ENCODE data around the gene TTLL7.
A peak's percentile ranks its signal among the peaks of the same experiment; 100 is the strongest.

Gene TTLL7

GRCh38 chr1:83883979-83884378 lies 115.0 kb downstream of the TTLL7 start:
- Histone ChIP-seq H3K9ac (ENCODE audit: low read length) (no peak overlapping the region), H2BK5ac (ENCODE audit: low read depth, low read length, poor library complexity) (no peak overlapping the region), H3K79me2 (ENCODE audit: control insufficient read depth, insufficient read depth, low read length, poor library complexity) (no peaks in the 10 kb centered on the region), H4K8ac (ENCODE audit: low read depth, low read length) (no peak overlapping the region), H2BK12ac (ENCODE audit: low read length) (no peak overlapping the region), H3K4me1 (ENCODE audit: control insufficient read depth in 1 of 2, insufficient read depth in 2 of 2, low read length in 2 of 2) (no peaks in the 10 kb centered on the region), H3K4me3 (ENCODE audit: low read depth, low read length) (no peak overlapping the region), H3K27ac (ENCODE audit: low read depth, low read length) (no peak overlapping the region), H2AK5ac (ENCODE audit: low read length) (no peak overlapping the region), H3K14ac (ENCODE audit: low read length) (no peak overlapping the region), H3K4me2 (ENCODE audit: low read length) (no peak overlapping the region), H4K12ac (ENCODE audit: low read depth, low read length) (no peak overlapping the region), H3K79me1 (ENCODE audit: low read length) (no peaks in the 10 kb centered on the region), H4K91ac (ENCODE audit: low read depth, low read length) (no peak overlapping the region), H3K23ac (ENCODE audit: low read length) (no peak overlapping the region), H2AFZ (ENCODE audit: insufficient read depth, low read length, poor library complexity) (no peak overlapping the region), H3K9me3 (ENCODE audit: insufficient read depth, low read depth, low read length) (no peaks in the 10 kb centered on the region), H3K36me3 (ENCODE audit: control insufficient read depth in 1 of 2, insufficient read depth in 2 of 2, low read length in 2 of 2) (no peaks in the 10 kb centered on the region), H3K4ac (ENCODE audit: low read depth, low read length) (no peak overlapping the region), H2BK120ac (ENCODE audit: insufficient read depth, low read length, poor library complexity) (no peak overlapping the region), H3K27me3 (ENCODE audit: insufficient read depth, low read length) (no peaks in the 10 kb centered on the region), H3K18ac (ENCODE audit: low read length) (no peak overlapping the region)
- no peak for DNase-seq

- no peak overlapping the region for H3K14ac ChIP-seq (ENCODE audit: low read length)
- H3K23ac ChIP-seq (ENCODE audit: low read length) = no peak overlapping the region
- H3K4me2 ChIP-seq (ENCODE audit: low read length) = no peak overlapping the region
- no CpG with 5 or more reads among the region's 2 CpGs for WGBS (ENCODE audit: extremely low coverage, insufficient coverage, insufficient read length)
- H3K9ac ChIP-seq (ENCODE audit: low read length) = no peak overlapping the region
- no peaks in the 10 kb centered on the region for H3K27me3 ChIP-seq (ENCODE audit: insufficient read depth, low read length)
- H3K36me3 ChIP-seq (ENCODE audit: control insufficient read depth in 1 of 2, insufficient read depth in 2 of 2, low read length in 2 of 2) = no peaks in the 10 kb centered on the region
- no peak overlapping the region for H4K91ac ChIP-seq (ENCODE audit: low read depth, low read length)
- no peak overlapping the region for H3K4ac ChIP-seq (ENCODE audit: low read depth, low read length)
- H4K12ac ChIP-seq (ENCODE audit: low read depth, low read length) = no peak overlapping the region
- H2BK5ac ChIP-seq (ENCODE audit: low read depth, low read length, poor library complexity) = no peak overlapping the region
- no peak overlapping the region for H2BK120ac ChIP-seq (ENCODE audit: insufficient read depth, low read length, poor library complexity)
- no peaks in the 10 kb centered on the region for H3K4me1 ChIP-seq (ENCODE audit: control insufficient read depth in 1 of 2, insufficient read depth in 2 of 2, low read length in 2 of 2)
- H2AK5ac ChIP-seq (ENCODE audit: low read length) = no peak overlapping the region
- peak in 1 of 2 donors; percentile 31 for DNase-seq
- no peak overlapping the region for H3K4me3 ChIP-seq (ENCODE audit: low read depth, low read length)
- no peak overlapping the region for H3K18ac ChIP-seq (ENCODE audit: low read length)
- H3K79me2 ChIP-seq (ENCODE audit: control insufficient read depth, insufficient read depth, low read length, poor library complexity) = no peaks in the 10 kb centered on the region
- no peak overlapping the region for H2BK12ac ChIP-seq (ENCODE audit: low read length)
- H3K79me1 ChIP-seq (ENCODE audit: low read length) = no peaks in the 10 kb centered on the region
- no peak overlapping the region for H3K27ac ChIP-seq (ENCODE audit: low read depth, low read length)
- H4K8ac ChIP-seq (ENCODE audit: low read depth, low read length) = no peak overlapping the region
- no peaks in the 10 kb centered on the region for H3K9me3 ChIP-seq (ENCODE audit: insufficient read depth, low read depth, low read length)
- no peak overlapping the region for H2AFZ ChIP-seq (ENCODE audit: insufficient read depth, low read length, poor library complexity)
These were observed 116.0 kb downstream of the TTLL7 start for GRCh38 chr1:83882906-83883305.

- Histone ChIP-seq H2AFZ (ENCODE audit: insufficient read depth, low read length, poor library complexity) (no peak overlapping the region), H3K4me2 (ENCODE audit: low read length) (no peak overlapping the region), H3K4me1 (ENCODE audit: control insufficient read depth in 1 of 2, insufficient read depth in 2 of 2, low read length in 2 of 2) (no peaks in the 10 kb centered on the region), H2BK5ac (ENCODE audit: low read depth, low read length, poor library complexity) (no peak overlapping the region), H3K36me3 (ENCODE audit: control insufficient read depth in 1 of 2, insufficient read depth in 2 of 2, low read length in 2 of 2) (no peaks in the 10 kb centered on the region), H4K12ac (ENCODE audit: low read depth, low read length) (no peak overlapping the region), H2AK5ac (ENCODE audit: low read length) (no peak overlapping the region), H4K91ac (ENCODE audit: low read depth, low read length) (no peak overlapping the region), H3K4ac (ENCODE audit: low read depth, low read length) (no peak overlapping the region), H3K79me1 (ENCODE audit: low read length) (no peaks in the 10 kb centered on the region), H3K27me3 (ENCODE audit: insufficient read depth, low read length) (no peaks in the 10 kb centered on the region), H3K23ac (ENCODE audit: low read length) (no peak overlapping the region), H3K27ac (ENCODE audit: low read depth, low read length) (no peak overlapping the region), H4K8ac (ENCODE audit: low read depth, low read length) (no peak overlapping the region), H2BK12ac (ENCODE audit: low read length) (no peak overlapping the region), H3K9ac (ENCODE audit: low read length) (no peak overlapping the region), H3K79me2 (ENCODE audit: control insufficient read depth, insufficient read depth, low read length, poor library complexity) (no peaks in the 10 kb centered on the region), H3K9me3 (ENCODE audit: insufficient read depth, low read depth, low read length) (no peaks in the 10 kb centered on the region), H3K14ac (ENCODE audit: low read length) (no peak overlapping the region), H2BK120ac (ENCODE audit: insufficient read depth, low read length, poor library complexity) (no peak overlapping the region), H3K18ac (ENCODE audit: low read length) (no peak overlapping the region), H3K4me3 (ENCODE audit: low read depth, low read length) (no peak overlapping the region)
- no CpG with 5 or more reads among the region's 2 CpGs for WGBS (ENCODE audit: extremely low coverage, insufficient coverage, insufficient read length)
- DNase-seq = no peak
These were observed 126.4 kb downstream of the TTLL7 start for GRCh38 chr1:83872515-83872914.

- Histone ChIP-seq H3K27ac (ENCODE audit: low read depth, low read length) (no peak overlapping the region), H2BK120ac (ENCODE audit: insufficient read depth, low read length, poor library complexity) (no peak overlapping the region), H4K8ac (ENCODE audit: low read depth, low read length) (no peak overlapping the region), H4K12ac (ENCODE audit: low read depth, low read length) (no peak overlapping the region), H3K9ac (ENCODE audit: low read length) (no peak overlapping the region), H3K4me3 (ENCODE audit: low read depth, low read length) (no peak overlapping the region), H3K14ac (ENCODE audit: low read length) (no peak overlapping the region), H2AK5ac (ENCODE audit: low read length) (no peak overlapping the region), H3K27me3 (ENCODE audit: insufficient read depth, low read length) (no peaks in the 10 kb centered on the region), H2BK5ac (ENCODE audit: low read depth, low read length, poor library complexity) (no peak overlapping the region), H3K4me1 (ENCODE audit: control insufficient read depth in 1 of 2, insufficient read depth in 2 of 2, low read length in 2 of 2) (no peaks in the 10 kb centered on the region), H3K18ac (ENCODE audit: low read length) (no peak overlapping the region), H3K4me2 (ENCODE audit: low read length) (no peak overlapping the region), H2BK12ac (ENCODE audit: low read length) (no peak overlapping the region), H3K4ac (ENCODE audit: low read depth, low read length) (no peak overlapping the region), H3K36me3 (ENCODE audit: control insufficient read depth in 1 of 2, insufficient read depth in 2 of 2, low read length in 2 of 2) (no peaks in the 10 kb centered on the region), H3K79me1 (ENCODE audit: low read length) (peaks cover 3% of the 10 kb centered on the region), H3K9me3 (ENCODE audit: insufficient read depth, low read depth, low read length) (no peaks in the 10 kb centered on the region), H3K79me2 (ENCODE audit: control insufficient read depth, insufficient read depth, low read length, poor library complexity) (peaks cover 2% of the 10 kb centered on the region), H2AFZ (ENCODE audit: insufficient read depth, low read length, poor library complexity) (no peak overlapping the region), H3K23ac (ENCODE audit: low read length) (no peak overlapping the region), H4K91ac (ENCODE audit: low read depth, low read length) (no peak overlapping the region)
- peak; percentile 31 to 70 for DNase-seq
- no CpG with 5 or more reads among the region's 2 CpGs for WGBS (ENCODE audit: extremely low coverage, insufficient coverage, insufficient read length)
These were observed 133.9 kb downstream of the TTLL7 start for GRCh38 chr1:83864991-83865390.
